HG02678 (cell line): Measurements from ENCODE around the gene DQX1.
"Not testable (repeated sequence)": the region's sequence is repeated elsewhere in the genome, so short reads cannot be mapped to it uniquely, and the experiment has no call there.

Source experiments
- ATAC-seq: cut with Tn5 transposase; IDR thresholded peaks from one replicate; pipeline ENCODE4 v1.9.1; 2021; ENCODE audit warnings: mild to moderate bottlenecking, moderate library complexity; ENCODE audit not compliant: unreplicated experiment

The DQX1 gene

DNA sequence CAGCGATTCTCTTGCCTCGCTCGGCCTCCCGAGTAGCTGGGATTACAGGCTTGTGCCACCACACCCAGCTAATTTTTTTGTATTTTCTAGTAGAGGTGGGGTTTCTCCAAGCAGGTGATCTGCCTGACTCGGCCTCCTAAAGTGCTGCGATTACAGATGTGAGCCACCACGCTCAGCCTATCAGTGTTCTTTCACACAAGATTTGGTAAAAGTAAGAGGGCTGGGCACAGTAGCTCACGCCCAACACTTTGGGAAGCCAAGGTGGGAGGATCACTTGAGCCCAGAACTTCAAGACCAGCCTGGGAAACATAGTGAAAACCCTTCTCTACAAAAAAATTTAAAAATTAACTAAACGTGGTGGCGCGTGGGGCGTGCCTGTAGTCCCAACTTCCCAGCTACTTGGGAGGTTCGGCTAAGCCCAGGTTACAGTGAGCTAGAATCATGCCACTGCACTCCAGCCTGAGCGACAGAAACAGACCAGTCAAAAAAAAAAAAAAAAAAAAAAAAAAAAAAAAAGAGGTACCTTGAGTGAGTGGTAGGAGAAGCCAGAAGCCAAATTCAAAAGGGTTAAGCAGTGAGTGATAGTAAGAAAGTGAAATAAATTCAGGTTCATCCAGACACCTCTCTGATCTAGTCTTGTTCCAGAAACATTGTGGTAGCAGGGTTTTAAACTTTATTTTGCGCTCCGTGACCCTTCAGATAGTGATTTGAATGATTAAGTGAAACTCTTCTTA, 54.5 kb downstream of the DQX1 start:
- ATAC-seq: no peak

DNA sequence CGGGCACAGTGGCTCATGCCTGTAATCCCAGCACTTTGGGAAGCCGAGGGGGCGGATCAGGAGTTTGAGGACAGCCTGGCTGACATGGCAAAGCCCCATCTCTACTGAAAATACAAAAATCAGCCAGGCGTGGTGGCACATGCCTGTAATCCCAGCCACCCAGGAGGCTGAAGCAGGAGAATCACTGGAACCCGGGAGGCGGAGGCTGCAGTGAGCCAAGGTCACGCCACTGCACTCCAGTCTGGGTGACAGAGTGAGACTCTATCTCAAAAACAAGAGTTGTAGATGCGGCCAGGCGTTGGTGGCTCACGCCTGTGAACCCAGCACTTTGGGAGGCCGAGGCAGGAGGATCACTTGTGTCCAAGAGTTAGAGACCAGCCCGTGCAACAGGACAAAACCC, 55.3 kb downstream of the DQX1 start:
- ATAC-seq: not testable (repeated sequence)
